Stimulated activated CD4-positive, alpha-beta T cell treated with anti-CD3 and anti-CD28 coated beads, Interleukin-4, amount 100 ng/mL, for 4 hours (primary cell): Measurements from ENCODE around the gene CAV1.

Experiments
- DNase-seq, 2 experiments: peaks; one replicate each; pipeline ENCODE4 v3.0.0-alpha.2; 2020

CAV1 gene

DNA sequence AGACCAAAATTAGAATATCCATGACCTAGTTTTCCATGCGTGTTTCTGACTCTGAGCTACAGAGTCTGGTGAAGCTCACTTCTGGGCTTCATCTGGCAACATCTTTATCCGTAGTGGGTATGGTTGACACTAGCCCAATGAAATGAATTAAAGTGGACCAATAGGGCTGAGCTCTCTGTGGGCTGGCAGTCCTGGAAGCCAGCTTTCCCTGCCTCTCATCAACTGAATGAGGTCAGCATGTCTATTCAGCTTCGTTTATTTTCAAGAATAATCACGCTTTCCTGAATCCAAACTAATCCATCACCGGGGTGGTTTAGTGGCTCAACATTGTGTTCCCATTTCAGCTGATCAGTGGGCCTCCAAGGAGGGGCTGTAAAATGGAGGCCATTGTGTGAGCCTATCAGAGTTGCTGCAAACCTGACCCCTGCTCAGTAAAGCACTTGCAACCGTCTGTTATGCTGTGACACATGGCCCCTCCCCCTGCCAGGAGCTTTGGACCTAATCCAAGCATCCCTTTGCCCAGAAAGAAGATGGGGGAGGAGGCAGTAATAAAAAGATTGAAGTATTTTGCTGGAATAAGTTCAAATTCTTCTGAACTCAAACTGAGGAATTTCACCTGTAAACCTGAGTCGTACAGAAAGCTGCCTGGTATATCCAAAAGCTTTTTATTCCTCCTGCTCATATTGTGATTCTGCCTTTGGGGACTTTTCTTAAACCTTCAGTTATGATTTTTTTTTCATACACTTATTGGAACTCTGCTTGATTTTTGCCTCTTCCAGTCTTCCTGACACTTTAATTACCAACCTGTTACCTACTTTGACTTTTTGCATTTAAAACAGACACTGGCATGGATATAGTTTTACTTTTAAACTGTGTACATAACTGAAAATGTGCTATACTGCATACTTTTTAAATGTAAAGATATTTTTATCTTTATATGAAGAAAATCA lies 35.5 kb downstream of the CAV1 start:
- no peak for DNase-seq

DNA sequence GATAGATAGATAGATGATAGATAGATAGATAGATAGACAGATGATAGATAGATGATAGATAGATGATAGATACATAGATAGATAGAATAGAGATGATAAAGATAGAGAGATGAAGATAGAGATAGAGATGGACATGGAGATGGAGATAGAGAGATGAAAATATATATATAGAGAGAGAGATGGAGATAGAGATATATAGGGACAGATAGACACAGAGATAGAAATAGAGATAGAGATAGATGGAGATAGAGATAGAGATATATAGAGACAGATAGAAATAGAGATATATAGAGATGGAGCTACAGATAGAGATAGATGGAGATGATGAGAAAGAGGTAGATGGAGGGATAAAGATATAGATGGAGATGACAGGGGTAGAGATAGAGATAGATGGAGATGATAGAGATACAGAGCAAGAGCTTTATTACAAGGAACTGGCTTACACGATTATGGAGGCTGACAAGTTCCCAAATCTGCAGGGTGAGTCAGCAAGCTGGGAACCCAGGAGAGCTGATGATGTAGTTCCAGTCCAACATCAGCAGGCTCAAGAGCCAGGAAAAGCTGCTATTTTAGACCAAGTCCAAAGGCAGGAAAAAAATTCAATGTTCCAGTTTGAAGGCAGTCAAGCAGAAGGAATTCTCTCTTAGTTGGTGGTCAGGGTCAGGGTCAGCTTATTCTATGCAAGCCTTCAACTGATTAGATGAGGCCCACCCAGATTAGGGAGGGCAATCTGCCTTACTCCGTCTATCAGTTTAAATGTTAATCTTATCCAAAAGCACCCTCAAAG lies 37.1 kb downstream of the CAV1 start:
- DNase-seq, result no peak

DNA sequence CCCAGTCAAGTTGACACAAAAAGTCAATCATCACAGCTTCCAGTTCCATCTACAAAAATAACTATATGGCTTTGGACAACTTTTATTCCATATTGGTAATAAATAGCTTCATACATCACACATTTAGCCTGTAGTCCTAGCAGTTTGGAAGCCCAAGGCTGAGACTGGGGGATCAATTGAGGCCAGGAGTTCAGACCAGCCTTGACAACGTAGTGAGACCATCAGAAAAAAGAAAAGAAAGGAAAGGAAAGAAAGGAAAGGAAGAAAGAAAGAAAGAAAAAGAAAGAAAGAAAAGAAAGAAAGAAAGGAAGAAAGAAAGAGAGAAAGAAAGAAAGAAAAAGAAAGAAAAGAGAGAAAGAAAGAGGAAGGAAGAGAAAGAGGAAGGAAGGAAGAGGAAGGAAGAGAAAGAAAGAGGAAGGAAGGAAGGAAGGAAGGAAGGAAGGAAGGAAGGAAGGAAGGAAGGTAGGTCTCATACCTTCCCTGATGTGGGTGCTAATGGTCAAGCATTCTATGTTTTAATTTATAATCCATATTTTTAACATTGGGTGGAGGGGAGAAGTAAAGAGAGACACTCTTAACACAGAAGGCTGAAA lies 37.8 kb downstream of the CAV1 start:
- DNase-seq, result no peak

DNA sequence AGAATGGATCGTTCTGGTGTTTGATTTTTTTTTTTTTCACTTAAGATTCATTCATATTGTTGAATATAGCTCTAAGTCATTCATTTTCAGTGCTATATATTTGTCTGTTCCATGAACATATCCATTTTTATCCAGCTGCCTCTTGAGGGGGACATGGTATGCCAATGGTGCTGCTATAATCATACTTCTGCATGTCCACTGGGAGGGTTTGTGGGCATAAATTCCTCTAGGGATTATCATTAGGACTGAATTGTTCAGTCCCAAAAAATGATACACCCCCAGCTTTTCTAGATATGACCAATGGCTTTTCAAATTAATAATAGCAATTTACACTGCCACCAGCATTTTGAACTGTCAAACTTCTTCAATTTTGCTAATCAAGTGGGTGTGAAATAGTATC lies 41.1 kb downstream of the CAV1 start:
- no peak for DNase-seq

DNA sequence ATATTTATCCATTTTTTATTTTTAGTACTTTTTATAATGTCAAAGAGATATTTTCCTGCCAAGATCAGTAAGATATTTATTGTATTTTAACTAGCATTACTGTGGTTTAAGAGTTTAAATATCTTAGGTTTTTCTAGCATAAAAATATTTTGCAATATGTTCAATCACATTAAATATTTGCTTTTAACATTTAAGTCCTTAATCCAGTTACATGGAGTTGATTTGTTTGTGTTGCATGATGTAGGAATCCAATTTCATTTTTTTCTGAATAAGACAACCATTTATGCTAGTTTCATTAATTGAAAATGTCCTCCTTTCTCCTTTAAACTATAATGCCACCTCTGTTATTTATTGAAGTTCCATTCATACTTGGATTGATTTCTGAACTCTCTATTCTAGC lies 41.8 kb downstream of the CAV1 start:
- no peak for DNase-seq

DNA sequence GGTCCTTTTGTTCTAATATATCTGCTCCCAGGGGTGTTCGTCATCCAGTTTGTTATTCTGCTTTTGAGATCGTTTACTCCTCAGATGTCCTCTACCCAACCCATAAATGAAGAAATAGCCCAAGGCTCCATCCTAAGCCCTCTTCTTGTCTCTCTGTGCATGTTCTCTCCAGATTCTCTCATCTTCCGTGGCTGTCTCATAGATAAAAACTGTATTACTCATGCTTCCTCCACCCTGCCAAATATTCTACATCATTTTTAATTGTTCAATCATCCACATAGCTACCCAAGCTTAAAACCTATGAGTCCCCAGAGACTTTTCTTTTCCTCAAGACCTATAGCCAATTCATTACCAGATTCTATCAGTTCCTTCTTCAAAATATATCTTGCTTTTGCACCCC lies 44.9 kb downstream of the CAV1 start:
- DNase-seq, result no peak

DNA sequence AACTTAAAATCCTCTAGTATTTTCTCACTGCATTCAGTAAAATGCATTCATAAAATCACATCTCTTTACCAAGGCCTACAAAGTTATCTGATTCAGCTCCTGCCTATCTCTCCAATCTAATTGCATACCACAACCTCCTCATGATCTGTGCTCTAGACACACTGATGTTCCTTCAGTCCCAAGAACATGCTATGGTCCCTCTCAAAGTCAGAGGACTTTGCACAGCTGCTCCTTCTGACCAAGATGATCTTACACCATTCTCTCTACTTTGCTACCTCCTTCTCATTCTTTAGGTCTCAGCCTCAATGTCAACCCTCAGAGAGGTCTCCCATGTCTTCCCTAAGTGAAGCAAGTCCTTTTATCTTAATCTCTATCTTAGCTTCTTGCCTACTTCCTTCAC lies 45.5 kb downstream of the CAV1 start:
- no peak for DNase-seq

DNA sequence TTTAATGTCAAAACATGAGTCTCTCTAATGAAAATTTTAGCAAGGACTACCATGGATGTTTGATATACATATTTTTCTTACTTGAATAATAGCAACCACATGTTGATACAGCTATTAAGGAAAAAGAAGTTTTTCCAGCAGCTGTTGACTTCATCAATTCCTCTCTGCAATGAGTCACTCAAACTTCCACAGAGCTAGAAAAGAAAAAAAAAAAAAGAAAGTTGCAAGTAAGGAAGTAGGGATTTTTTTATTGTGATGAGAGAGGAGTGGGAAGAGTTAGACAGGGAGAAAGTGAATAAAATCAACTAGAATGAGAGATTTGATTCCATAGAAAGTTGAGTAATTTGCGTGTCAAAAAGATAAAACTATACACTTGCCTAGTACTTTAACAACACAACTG lies 46.2 kb downstream of the CAV1 start:
- no peak for DNase-seq

DNA sequence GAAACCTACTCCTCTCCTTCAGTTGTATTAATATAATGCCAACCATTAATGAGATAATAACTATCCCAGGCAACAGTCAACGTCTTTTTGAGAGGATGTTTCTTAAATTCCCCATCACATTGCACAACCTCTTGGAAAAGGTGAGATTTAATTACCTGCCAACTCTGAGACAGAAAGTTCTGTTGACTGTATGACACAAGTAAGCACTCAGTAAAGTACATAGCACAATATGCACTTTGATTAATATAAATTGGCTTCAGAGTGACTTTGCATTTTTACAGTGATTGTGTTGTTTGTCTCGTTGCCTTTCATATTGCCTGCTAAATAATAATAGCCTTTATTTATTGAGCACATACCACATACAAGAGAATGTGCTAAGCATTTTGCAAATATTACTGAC lies 46.7 kb downstream of the CAV1 start:
- no peak for DNase-seq

DNA sequence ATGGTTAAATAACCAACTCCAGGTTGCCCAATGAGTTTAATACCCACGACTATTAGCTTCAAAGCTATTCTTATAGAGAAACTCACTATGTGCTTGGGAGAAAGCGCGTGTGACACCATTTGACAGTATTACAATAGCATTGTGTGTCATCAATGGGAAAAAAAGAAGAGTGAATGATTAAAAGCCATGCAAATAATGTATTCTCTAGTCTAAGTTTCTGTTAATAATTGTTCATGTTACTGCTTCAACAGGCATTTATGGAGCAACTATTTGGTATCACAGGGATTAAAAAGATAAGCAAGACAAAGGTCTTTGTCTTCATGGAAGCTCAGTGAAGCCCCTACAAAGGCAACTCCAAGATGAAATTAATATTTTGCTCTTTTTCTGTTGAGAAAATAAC lies 47.2 kb downstream of the CAV1 start:
- no peak for DNase-seq

DNA sequence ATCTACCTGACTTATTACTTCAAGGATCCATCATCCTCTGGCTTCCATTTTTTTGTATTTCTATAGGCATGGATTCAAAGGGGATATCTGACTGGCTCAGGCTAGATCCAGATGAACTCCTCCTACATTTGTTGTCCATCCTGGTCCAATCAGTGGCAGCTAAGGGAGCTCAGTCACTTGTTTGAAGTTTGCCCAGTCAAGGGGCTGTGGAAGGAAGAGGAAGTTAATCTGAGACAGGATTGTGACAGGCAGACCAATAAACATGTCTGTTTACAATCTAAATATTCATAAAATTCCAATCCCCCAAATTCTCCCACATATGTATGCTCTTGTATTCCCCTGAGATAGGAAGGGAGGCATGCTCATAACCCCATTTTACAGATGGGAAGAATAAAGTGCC lies 48.7 kb downstream of the CAV1 start:
- no peak for DNase-seq

DNA sequence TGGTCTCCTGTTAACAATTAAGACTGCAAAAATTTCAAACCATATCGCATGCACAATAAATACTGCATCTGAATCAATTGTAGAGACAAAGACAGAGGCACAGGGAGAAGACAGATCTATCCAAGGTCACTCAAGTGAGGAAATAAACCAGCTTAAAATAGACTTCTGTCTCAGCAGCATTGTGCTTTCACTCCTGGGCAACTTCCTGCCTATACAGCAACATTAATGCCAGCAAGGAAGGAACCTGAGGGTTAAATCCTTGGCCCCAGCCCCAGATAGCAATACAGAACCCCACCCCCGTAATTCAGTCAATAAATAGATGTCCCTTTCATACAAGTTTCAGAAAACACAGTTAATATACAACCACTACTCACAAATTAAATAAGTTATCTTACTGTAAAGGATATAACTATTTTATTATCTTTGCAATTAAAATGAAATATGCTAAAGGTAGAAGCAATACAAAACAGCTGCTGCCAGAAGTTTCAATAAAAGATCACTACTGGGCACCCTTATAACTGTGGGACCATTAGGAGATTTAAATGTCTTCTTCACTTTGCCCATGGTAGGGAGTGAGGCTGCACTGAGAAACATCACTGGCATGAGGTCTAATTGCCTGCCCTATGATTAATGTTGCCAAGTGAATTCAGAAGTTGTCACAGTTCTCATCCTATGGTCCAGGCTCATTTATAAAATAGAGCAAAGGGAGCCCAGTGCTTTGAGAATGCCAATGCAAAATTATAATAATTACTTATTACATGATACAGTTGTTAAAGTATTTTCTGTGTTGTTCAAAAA lies 49.4 kb downstream of the CAV1 start:
- no peak for DNase-seq

DNA sequence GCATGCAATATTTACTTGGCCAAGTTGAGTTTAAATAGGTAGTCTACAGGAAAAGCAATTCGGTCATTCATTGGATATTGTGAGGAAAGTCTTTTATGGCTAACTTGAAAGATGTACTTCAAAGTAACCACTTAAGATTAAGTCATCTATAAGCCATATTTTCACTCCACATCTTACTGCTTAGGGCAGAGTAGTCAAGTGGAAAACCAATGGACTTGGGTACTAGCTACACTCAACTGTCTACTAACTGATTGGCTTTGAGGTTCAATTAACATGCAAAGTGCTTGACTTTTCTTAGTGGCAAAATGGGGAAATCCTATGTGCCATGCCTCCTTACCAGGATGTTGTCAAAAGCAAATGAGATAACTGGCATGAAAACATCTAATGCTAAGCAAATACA lies 51.0 kb downstream of the CAV1 start:
- no peak for DNase-seq

DNA sequence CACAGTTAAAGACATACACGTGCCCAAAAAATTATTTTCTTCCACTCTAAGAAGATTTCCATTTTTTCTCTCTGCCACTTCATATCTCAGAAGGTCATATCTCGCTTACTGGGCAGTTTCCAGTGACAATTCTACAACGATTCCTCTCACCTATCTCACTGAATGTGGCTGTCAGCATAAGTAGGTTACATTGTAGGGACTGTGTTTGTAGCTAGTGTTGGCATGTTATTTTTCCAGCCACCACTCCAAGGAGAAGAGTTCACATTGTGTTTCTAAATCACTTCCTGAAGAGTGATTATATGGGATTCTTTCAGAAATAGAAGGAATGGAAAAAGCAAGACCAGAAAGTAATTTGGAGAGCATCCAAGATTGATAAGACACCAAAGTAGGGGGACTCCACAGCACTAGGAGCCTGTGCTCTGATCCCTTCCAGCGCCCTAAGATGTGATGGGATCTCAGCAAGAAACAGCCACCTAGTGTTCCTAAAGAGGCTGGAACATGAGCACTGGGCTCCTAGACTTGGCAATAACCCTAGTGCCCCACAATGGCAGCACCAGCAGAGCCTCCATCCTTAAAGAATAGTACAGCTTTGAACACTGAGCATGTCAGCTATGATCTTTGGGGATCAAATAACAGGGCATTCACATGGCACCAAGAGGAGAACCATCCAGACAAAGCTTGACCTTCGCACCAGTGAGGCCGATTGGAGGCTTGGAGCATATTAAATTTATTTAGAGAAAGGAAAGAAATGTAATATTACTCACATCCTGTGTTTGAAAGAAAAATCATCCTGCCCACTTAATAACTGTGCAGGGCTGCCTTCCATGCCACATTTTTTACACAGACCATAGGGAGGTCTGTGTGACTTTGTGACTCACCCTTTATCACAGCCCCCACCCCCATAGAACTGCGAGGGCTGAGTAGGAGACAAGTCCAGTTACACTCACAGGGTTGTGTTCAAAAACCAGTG lies 51.8 kb downstream of the CAV1 start:
- no peak for DNase-seq

DNA sequence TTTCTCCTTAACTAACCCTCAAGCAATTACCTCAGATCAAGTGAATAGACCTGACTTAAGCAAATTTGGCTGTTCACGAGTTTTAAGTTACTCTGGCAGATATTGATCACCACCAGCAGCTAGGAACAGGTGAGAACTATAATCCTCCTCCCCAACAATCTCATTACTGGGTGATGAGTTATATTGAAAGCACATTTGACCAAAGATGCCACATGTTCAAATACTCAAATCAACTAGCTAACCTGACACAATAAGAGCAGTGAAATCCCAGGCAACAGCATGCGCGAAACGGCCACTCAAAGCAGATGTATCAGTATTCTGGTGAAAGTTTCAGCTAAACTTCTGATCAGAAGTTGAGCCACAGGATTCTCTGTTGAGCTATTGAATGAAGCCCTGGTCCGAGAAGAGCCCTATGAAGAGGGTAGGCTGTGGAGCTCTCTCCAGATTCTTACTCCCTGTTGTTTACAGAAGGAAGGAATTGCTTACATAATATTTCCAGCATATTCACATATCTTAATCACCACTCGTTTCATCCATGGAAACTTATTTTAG lies 52.6 kb downstream of the CAV1 start:
- DNase-seq, result no peak

DNA sequence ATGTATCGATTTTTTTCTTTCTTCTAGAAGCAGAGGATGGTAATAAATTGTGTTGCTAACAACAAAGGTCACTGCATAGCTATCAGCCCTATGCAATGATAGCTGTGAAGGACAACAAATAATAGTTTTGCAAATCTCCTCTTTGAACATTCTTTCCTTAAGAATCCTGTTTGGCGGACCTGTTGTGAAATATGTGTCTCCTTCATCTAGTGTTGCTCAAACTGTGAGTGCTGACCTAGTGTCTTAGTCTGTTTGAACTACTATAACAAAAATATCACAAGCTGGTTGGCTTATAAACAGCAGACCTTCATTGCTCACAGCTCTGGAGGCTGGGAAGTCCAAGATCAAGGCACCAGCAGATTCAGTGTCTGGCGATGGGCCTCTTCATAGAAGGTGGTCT lies 53.7 kb downstream of the CAV1 start:
- no peak for DNase-seq

DNA sequence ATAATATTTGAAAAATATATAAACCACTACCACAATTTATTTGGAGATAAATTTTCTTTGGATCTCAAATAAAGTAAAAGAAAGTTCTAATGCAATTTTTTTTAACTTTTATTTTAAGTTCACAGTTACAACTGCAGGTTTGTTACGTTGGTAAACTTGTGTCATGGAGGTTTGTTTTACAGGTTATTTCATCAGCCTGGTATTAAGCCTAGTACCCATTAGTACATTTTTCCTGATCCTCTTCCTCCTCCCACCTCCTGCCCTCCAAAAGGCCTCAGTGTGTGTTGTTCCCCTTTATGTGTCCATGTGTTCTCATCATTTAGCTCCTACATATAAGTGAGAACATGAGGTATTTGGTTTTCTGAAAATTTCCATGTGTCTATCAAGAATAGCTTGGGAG lies 54.5 kb downstream of the CAV1 start:
- DNase-seq, result no peak

DNA sequence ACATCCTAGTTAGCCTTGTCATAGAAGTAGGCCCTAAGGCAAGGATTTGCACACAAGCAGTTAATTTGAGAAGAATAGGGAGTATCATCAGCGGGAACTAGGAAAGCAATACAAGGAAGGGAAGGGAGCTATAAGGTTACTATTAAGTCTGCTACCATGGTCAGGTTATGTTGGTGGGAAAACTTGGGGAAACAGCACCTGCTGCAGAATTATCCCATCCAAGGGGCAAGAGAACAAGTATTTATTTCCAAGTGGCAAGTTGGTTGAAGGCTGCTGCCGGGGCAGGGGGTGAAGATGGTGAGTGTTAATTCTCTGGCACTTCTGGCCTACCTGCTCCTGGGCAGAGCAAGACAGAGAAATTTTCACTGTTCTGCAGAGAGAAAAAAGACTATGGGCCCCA lies 55.0 kb downstream of the CAV1 start:
- no peak for DNase-seq

DNA sequence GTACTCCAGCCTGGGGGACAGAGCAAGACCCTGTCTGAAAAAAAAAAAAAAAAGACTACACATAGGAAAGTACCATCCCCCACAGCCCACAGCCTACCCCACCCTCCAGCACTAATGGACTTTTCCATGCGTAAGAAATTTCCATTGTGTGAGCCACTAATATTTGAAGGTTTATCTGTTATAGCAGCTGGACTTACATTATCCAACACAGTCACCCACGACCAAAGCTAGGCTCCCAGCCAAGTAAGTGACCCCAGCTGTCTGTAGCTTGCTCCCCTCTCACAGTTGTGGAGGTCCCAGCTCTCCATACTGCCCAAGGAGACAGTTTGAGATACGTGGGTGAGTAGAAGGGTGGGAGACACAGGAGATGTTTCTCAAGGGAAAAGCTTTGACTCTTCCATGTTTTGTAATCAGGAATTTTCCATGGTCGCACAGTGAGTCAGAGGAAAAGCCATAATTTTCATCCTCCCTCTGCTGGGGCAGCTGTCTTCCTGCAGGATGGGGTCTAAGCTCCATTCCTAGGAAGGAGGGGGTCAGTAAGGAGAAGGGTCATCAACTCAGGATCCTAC lies 57.4 kb downstream of the CAV1 start:
- DNase-seq, result no peak

DNA sequence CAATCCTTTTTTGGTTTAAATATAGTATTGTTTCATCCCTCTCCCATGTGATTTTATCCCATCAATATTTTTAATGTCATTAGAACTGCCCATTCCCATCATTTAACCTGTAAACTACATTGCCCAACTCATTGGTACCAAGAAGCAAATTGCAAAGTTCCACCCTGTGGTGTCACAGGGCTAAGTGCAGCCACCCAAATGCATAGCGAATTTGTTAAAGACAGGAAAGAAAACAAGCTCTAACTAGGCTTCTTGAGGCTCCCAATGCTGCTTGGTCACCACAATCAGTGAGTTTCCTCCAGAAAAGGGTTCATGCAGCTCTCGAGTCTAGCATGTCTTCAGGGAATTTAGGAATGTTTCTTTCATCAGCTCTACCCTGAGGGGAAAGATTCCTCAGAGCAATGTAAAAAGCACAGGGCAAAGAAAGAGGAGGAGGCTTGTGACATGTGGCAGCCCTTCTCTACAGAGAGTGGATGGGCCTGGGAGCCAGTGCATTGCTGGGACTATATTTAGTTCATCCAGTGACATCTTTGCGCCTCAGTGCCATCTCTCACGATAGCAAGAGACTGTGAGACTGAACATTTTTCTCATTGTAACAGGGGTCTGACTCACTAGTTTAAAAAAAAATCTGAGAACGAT lies 58.1 kb downstream of the CAV1 start:
- no peak for DNase-seq

DNA sequence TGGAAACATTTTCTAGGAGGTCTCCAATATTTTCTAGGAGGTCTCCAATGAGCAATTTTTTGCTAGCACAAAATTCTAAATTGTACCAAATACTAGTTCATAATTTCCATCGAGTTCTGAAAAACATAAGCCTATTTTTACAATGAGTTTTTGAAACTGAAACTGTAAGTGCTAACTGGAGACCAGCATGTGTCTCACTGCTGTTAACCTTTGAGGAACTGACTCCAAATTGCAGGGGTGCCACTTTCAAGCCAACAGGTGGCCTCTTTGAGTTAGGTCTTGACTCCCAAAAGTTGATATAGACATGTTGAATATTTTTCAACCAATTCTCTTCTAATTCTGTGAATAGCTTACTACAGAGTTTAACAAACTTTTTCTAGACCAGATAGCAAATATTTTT lies 58.8 kb downstream of the CAV1 start:
- no peak for DNase-seq
